Iris pigment epithelial cell (primary cell): Measurements from ENCODE around the gene FAM111A.

Experiments used
- DNase-seq: peaks from one replicate; pipeline ENCODE4 v3.0.0-alpha.2; 2011; ENCODE audit warnings: low read depth

Gene FAM111A

GRCh38 chr11:59180168-59180776 lies 37.6 kb downstream of the FAM111A start:
- DNase-seq, result no peak

GRCh38 chr11:59180907-59181306 lies 38.3 kb downstream of the FAM111A start:
- no peak for DNase-seq

- DNase-seq, result no peak
Measured at GRCh38 chr11:59181746-59182456, 39.2 kb downstream of the FAM111A start.

- no peak for DNase-seq
Measured at GRCh38 chr11:59182457-59183151, 39.9 kb downstream of the FAM111A start.

GRCh38 chr11:59183771-59184170 lies 41.1 kb downstream of the FAM111A start:
- DNase-seq, result peak; percentile 83

- DNase-seq, result no peak
Measured at GRCh38 chr11:59184691-59185339, 42.2 kb downstream of the FAM111A start.

- DNase-seq, result no peak
Measured at GRCh38 chr11:59185386-59185945, 42.8 kb downstream of the FAM111A start.

- DNase-seq, result no peak
Measured at GRCh38 chr11:59186130-59186594, 43.5 kb downstream of the FAM111A start.

- DNase-seq, result no peak
Measured at GRCh38 chr11:59187035-59187434, 44.4 kb downstream of the FAM111A start.

- DNase-seq, result no peak
Measured at GRCh38 chr11:59187587-59187986, 44.9 kb downstream of the FAM111A start.

- no peak for DNase-seq
Measured at GRCh38 chr11:59188954-59189353, 46.3 kb downstream of the FAM111A start.

- no peak for DNase-seq
Measured at GRCh38 chr11:59189986-59190385, 47.3 kb downstream of the FAM111A start.

- DNase-seq, result no peak
Measured at GRCh38 chr11:59191095-59191494, 48.4 kb downstream of the FAM111A start.

- no peak for DNase-seq
Measured at GRCh38 chr11:59191890-59192289, 49.2 kb downstream of the FAM111A start.

- DNase-seq, result no peak
Measured at GRCh38 chr11:59192446-59193020, 49.9 kb downstream of the FAM111A start.

- no peak for DNase-seq
Measured at GRCh38 chr11:59193587-59194130, 51.0 kb downstream of the FAM111A start.

- no peak for DNase-seq
Measured at GRCh38 chr11:59195586-59195985, 52.9 kb downstream of the FAM111A start.

- no peak for DNase-seq
Measured at GRCh38 chr11:59196777-59197176, 54.1 kb downstream of the FAM111A start.

GRCh38 chr11:59197991-59198390 lies 55.3 kb downstream of the FAM111A start:
- peak; percentile 52 for DNase-seq

GRCh38 chr11:59198726-59199125 lies 56.1 kb downstream of the FAM111A start:
- DNase-seq, result no peak

- no peak for DNase-seq
Measured at GRCh38 chr11:59199546-59200422, 57.1 kb downstream of the FAM111A start.
